GM13976 (cell line): ENCODE data around the gene TUBGCP5.

Source experiments
- DNase-seq: peaks from one replicate; pipeline ENCODE4 v3.0.0; 2012; ENCODE audit warnings: low spot score
- in situ Hi-C: fragments of 300-500 bp; cut with MboI; formaldehyde crosslinking; loops from one replicate; pipeline ENCODE4 v1.12.0; 2022; ENCODE audit warnings: low sequenced_read_pairs, mixed read lengths, inconsistent platforms; ENCODE audit not compliant: unreplicated experiment
- TF ChIP-seq, protein P1 (sequence below): IDR thresholded peaks from 2 replicates; pipeline ENCODE4 v1.5.1; 2012; ENCODE audit warnings: borderline replicate concordance, mild to moderate bottlenecking; ENCODE audit not compliant: insufficient read depth; ENCODE audit errors: extremely low read depth, missing control alignments, control extremely low read depth

The TUBGCP5 gene

GRCh38 chr15:22950256-22950990 lies 88.9 kb downstream of the TUBGCP5 start:
- TF ChIP-seq, protein P1, sequence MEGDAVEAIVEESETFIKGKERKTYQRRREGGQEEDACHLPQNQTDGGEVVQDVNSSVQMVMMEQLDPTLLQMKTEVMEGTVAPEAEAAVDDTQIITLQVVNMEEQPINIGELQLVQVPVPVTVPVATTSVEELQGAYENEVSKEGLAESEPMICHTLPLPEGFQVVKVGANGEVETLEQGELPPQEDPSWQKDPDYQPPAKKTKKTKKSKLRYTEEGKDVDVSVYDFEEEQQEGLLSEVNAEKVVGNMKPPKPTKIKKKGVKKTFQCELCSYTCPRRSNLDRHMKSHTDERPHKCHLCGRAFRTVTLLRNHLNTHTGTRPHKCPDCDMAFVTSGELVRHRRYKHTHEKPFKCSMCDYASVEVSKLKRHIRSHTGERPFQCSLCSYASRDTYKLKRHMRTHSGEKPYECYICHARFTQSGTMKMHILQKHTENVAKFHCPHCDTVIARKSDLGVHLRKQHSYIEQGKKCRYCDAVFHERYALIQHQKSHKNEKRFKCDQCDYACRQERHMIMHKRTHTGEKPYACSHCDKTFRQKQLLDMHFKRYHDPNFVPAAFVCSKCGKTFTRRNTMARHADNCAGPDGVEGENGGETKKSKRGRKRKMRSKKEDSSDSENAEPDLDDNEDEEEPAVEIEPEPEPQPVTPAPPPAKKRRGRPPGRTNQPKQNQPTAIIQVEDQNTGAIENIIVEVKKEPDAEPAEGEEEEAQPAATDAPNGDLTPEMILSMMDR = no peak
- no peak for DNase-seq
- in situ Hi-C loops = no loop called here
